K562 (cell line): Measurements from ENCODE around the gene ZBTB49. TPM values are rescaled to one million over a fixed set of nuclear protein-coding genes. Genes with fewer than 3 reads are reported as not detected.

Source experiments
- ATAC-seq: fragments of 200-7000 bp; cut with Tn5 transposase; 3 replicates; pipeline ENCODE4 v1.9.1; 2020; ENCODE audit warnings: moderate library complexity
- BruUV-seq: library from RNA; stranded (reverse); fragments of 400-500 nt; replicated peaks from 2 replicates; lab custom pipeline; 2021; lab: Mats Ljungman, UMichigan
- CTCF ChIA-PET: fragments of 300-600 bp; formaldehyde crosslinking; extraction: SDS; loops from one replicate; lab custom pipeline; 2021; ENCODE audit warnings: low intra/inter-chr PET ratio; lab: Yijun Ruan, JAX
- POLR2A ChIA-PET: fragments of 300-600, 350-650 bp; sonication (Branson Sonifier 250); formaldehyde crosslinking; extraction: SDS; loops from one replicate; lab custom pipeline; 2021; ENCODE audit warnings: antibody characterized with exemption, inconsistent platforms; lab: Yijun Ruan, JAX
- DNase-seq, 4 experiments: peaks; one replicate each; pipeline versions ENCODE4 v3.0.0 to v3.0.0-alpha.2; 2011 to 2018; ENCODE audit warnings: low spot score in 3 of 4, mixed read lengths in 3 of 4; ENCODE audit errors: extremely low read depth in 1 of 4
- FAIRE-seq: peaks from 2 replicates; lab custom pipeline; 2011; peaks lifted over from hg19 to GRCh38; lab: Jason Lieb, UNC
- H2AFZ ChIP-seq: 2 replicates; pipeline ENCODE4 v1.6.0; 2011; ENCODE audit warnings: low read depth, low read length, control low read depth, inconsistent platforms
- H3K27ac ChIP-seq: fragments of 200-600 bp; 3 replicates; pipeline ENCODE4 v1.8.0; 2011; ENCODE audit warnings: low read depth, mild to moderate bottlenecking, control low read depth, inconsistent platforms, low read length, moderate library complexity, mixed read lengths; ENCODE audit errors: extremely low read depth
- H3K27me3 ChIP-seq, 2 experiments: fragments of 300-600 bp in 1 of 2; 2 replicates in 1 of 2; 3 replicates in 1 of 2; pipeline versions ENCODE4 v1.6.0 to v1.8.0; 2011; ENCODE audit warnings: inconsistent platforms in 2 of 2, low read length in 2 of 2, mild to moderate bottlenecking in 1 of 2, mixed read lengths in 1 of 2, moderate library complexity in 1 of 2; ENCODE audit not compliant: control insufficient read depth in 2 of 2, insufficient read depth in 2 of 2
- H3K36me3 ChIP-seq: fragments of 300-600 bp; 3 replicates; pipeline ENCODE4 v1.8.0; 2011; ENCODE audit warnings: mild to moderate bottlenecking, low read length, inconsistent platforms; ENCODE audit not compliant: control insufficient read depth, insufficient read depth
- H3K4me1 ChIP-seq, 2 experiments: fragments of 200-600 bp in 1 of 2; replicated peaks in 1 of 2; 2 replicates in 1 of 2; 3 replicates in 1 of 2; pipeline versions ENCODE4 v1.5.1 to v1.8.0; 2011; ENCODE audit warnings: inconsistent platforms in 2 of 2, low read length in 2 of 2, mild to moderate bottlenecking in 1 of 2, mixed read lengths in 1 of 2, moderate library complexity in 1 of 2; ENCODE audit not compliant: control insufficient read depth in 2 of 2, insufficient read depth in 2 of 2
- H3K4me2 ChIP-seq: 2 replicates; pipeline ENCODE4 v1.6.1; 2011; ENCODE audit warnings: low read length, control low read depth, inconsistent platforms, mixed read lengths; ENCODE audit not compliant: insufficient read depth
- H3K4me3 ChIP-seq: fragments of 200-600 bp; sonication (generic), shearing (Covaris generic); 2 replicates; pipeline ENCODE4 v1.5.1; 2016; ENCODE audit warnings: control low read depth, inconsistent platforms
- H3K79me2 ChIP-seq: fragments of 200-600 bp; 3 replicates; pipeline ENCODE4 v1.8.0; 2011; ENCODE audit warnings: low read length, inconsistent platforms; ENCODE audit not compliant: control insufficient read depth, insufficient read depth
- H3K9ac ChIP-seq, 2 experiments: 2 replicates each; pipeline versions ENCODE4 v1.6.0 to v1.6.1; 2011; ENCODE audit warnings: low read depth in 2 of 2, low read length in 2 of 2, control low read depth in 1 of 2, inconsistent platforms in 1 of 2, mild to moderate bottlenecking in 1 of 2, mixed read lengths in 1 of 2; ENCODE audit not compliant: insufficient read depth in 1 of 2
- H3K9me1 ChIP-seq: one replicate; pipeline ENCODE4 v1.6.0; 2011; ENCODE audit warnings: inconsistent platforms, mild to moderate bottlenecking, low read length, moderate library complexity; ENCODE audit not compliant: control insufficient read depth, insufficient read depth
- H3K9me3 ChIP-seq: replicated peaks from 2 replicates; pipeline ENCODE4 v1.5.1; 2011; ENCODE audit warnings: low read depth, low read length, inconsistent platforms; ENCODE audit not compliant: control insufficient read depth, insufficient read depth
- H4K20me1 ChIP-seq: replicated peaks from 2 replicates; pipeline ENCODE4 v1.6.1; 2011; ENCODE audit warnings: low read length, inconsistent platforms, mixed read lengths; ENCODE audit not compliant: control insufficient read depth, insufficient read depth
- EP400 ChIP-seq: fragments of 450-650 bp; IDR thresholded peaks from 2 replicates; pipeline ENCODE4 v1.6.1; 2017; ENCODE audit warnings: antibody characterized with exemption, mild to moderate bottlenecking, moderate library complexity
- ETV5 ChIP-seq: sonication (generic); formaldehyde crosslinking; IDR thresholded peaks from 2 replicates; pipeline ENCODE4 v1.4.0; 2020; ENCODE audit warnings: low read depth, mild to moderate bottlenecking, missing genetic modification reagents
- HIVEP1 ChIP-seq: fragments of 250-450 bp; sonication (Bioruptor Pico); IDR thresholded peaks from 2 replicates; pipeline ENCODE4 v1.4.0; 2020; ENCODE audit warnings: mild to moderate bottlenecking
- KDM4B ChIP-seq, 2 experiments: fragments of 450-650 bp in 1 of 2; sonication (generic) in 1 of 2; IDR thresholded peaks; 2 replicates each; pipeline ENCODE4 v1.6.1; 2016 to 2017; ENCODE audit warnings: borderline replicate concordance in 2 of 2, antibody characterized with exemption in 1 of 2, low read depth in 1 of 2, mild to moderate bottlenecking in 1 of 2
- MTA3 ChIP-seq: fragments of 450-650 bp; formaldehyde crosslinking; IDR thresholded peaks from 2 replicates; pipeline ENCODE4 v1.6.1; 2017; ENCODE audit warnings: mild to moderate bottlenecking, borderline replicate concordance
- POLR3A ChIP-seq: IDR thresholded peaks from 2 replicates; pipeline ENCODE4 v1.6.1; 2011; ENCODE audit warnings: borderline replicate concordance, mild to moderate bottlenecking, moderate library complexity; ENCODE audit not compliant: insufficient read length, insufficient read depth; ENCODE audit errors: extremely low read depth
- RAD51 ChIP-seq: fragments of 450-650 bp; IDR thresholded peaks from 2 replicates; pipeline ENCODE4 v1.7.1; 2016; ENCODE audit warnings: low read depth, mild to moderate bottlenecking, borderline replicate concordance
- RUNX1 ChIP-seq: sonication (generic); IDR thresholded peaks from 2 replicates; pipeline ENCODE4 v1.6.1; 2016; ENCODE audit warnings: antibody characterized with exemption, low read depth
- SIN3B ChIP-seq: fragments of 450-650 bp; IDR thresholded peaks from 2 replicates; pipeline ENCODE4 v1.6.1; 2017; ENCODE audit warnings: low read depth, mild to moderate bottlenecking, moderate library complexity
- SIRT6 ChIP-seq: IDR thresholded peaks from one replicate; pipeline ENCODE4 v1.6.1; 2012; ENCODE audit warnings: low read depth, mild to moderate bottlenecking, control low read depth, inconsistent platforms, low read length, moderate library complexity
- SNRNP70 ChIP-seq: fragments of 200-400 bp; formaldehyde crosslinking; optimal IDR thresholded peaks from 2 replicates; pipeline ENCODE3; 2017; ENCODE audit warnings: low read depth, low read length
- STAT6 ChIP-seq: sonication (generic); formaldehyde crosslinking; IDR thresholded peaks from 2 replicates; pipeline ENCODE4 v1.8.1; 2023; ENCODE audit warnings: mild to moderate bottlenecking, missing genetic modification reagents
- TCFL5 ChIP-seq: fragments of 250-450 bp; sonication (Bioruptor Pico); conservative IDR thresholded peaks from 2 replicates; pipeline ENCODE4 v1.6.1; 2021; ENCODE audit warnings: mild to moderate bottlenecking, moderate library complexity, matching md5 sums
- ZNF512 ChIP-seq: IDR thresholded peaks from 2 replicates; pipeline ENCODE4 v1.6.1; 2016; ENCODE audit warnings: missing genetic modification characterization, missing compliant biosample characterization
- ZNF586 ChIP-seq: fragments of 450-650 bp; formaldehyde crosslinking; conservative IDR thresholded peaks from 2 replicates; pipeline ENCODE4 v1.4.0; 2020; ENCODE audit warnings: mild to moderate bottlenecking, moderate library complexity
- ZNF79 ChIP-seq: fragments of 250-450 bp; sonication (Bioruptor Pico); IDR thresholded peaks from 2 replicates; pipeline ENCODE4 v1.4.0; 2020; ENCODE audit warnings: low read depth, mild to moderate bottlenecking, moderate library complexity
- WGBS: fragments of 100-300 bp; shearing (Covaris generic); methylation state at CpG from one replicate; pipeline ENCODE4 v1.1.6; 2016; ENCODE audit warnings: low coverage, mixed read lengths; ENCODE audit not compliant: insufficient coverage; ENCODE audit errors: missing lambda C conversion rate; 5-methylcytosine and 5-hydroxymethylcytosine counted together
- in situ Hi-C: fragments of 300-500 bp; cut with MboI; formaldehyde crosslinking; loops from 4 replicates; pipeline ENCODE4 v1.15.0; 2018; ENCODE audit warnings: inconsistent platforms, mixed read lengths
- intact Hi-C: fragments of 100-400 bp; cut with micrococcal nuclease; formaldehyde crosslinking; loops from 2 replicates; pipeline ENCODE4 v1.14.2; 2022
- polyA plus RNA-seq, 8 experiments: library from polyadenylated mRNA; depleted of rRNA in 4 of 8; stranded (reverse) in 5 of 8; unstranded in 3 of 8; fragments of >200 nt; fragmentation: Nextera tagmentation in 2 of 8; fragmentation: Illumina TruSeq in 1 of 8; extraction: Ambion mirVana in 2 of 8; extraction: Trizol in 1 of 8; gene quantifications; 2 replicates each; pipeline versions ENCODE4 v1.2.1 to v1.2.3, GENCODE V29; 2011 to 2014; ENCODE audit warnings: inconsistent platforms in 1 of 8, missing spikeins in 1 of 8
- total RNA-seq, 7 experiments: library from RNA; depleted of rRNA in 6 of 7; stranded (reverse); fragments of >200 nt in 6 of 7; fragmentation: Illumina TruSeq in 2 of 7; extraction: Trizol in 2 of 7; gene quantifications; 2 replicates each; pipeline versions ENCODE4 v1.2.1 to v1.2.3, GENCODE V29; 2011 to 2021; ENCODE audit warnings: low replicate concordance in 1 of 7

The ZBTB49 gene
- total and polyA plus RNA-seq, 9 of the 15 experiments (the other 6 are each of a cell fraction or from before 2014, with no cell fraction given) = 0.49 to 8.0 (median 4.2) TPM

- no peaks in the 10 kb centered on the region; a peak in 1 of 5 replicates for H3K4me1 ChIP-seq
- intact Hi-C loops (no loop called here), in situ Hi-C loops (no loop called here)
- H2AFZ ChIP-seq = no peak overlapping the region
- no peaks in the 10 kb centered on the region for H4K20me1 ChIP-seq
- H3K9ac ChIP-seq = no peak overlapping the region
- FAIRE-seq (no peak), DNase-seq (no peak), ATAC-seq (no peak)
- H3K9me1 ChIP-seq = no peaks in the 10 kb centered on the region
- no peak for TF ChIP-seq MTA3
- no peak for TF ChIP-seq ETV5 (CRISPR knock-in tag)
- TF ChIP-seq ZNF512 (tag) = no peak
- TF ChIP-seq ZNF586 = no peak
- TF ChIP-seq ZNF79 (CRISPR knock-in tag) = no peak
- no peak for TF ChIP-seq SIRT6
- no peak for TF ChIP-seq HIVEP1
- TF ChIP-seq RAD51 = no peak
- no peak for TF ChIP-seq EP400
- no peak for TF ChIP-seq KDM4B (IDR thresholded peaks at IDR 0.05; ENCODE audit: borderline replicate concordance in 2 of 2, low read depth in 1 of 2)
- TF ChIP-seq SNRNP70 = no peak
- no peak for TF ChIP-seq STAT6 (CRISPR knock-in tag)
- no peak for TF ChIP-seq RUNX1
- TF ChIP-seq POLR3A = no peak
- no peak for TF ChIP-seq SIN3B
- no peak for TF ChIP-seq TCFL5 (CRISPR knock-in tag)
- H3K79me2 ChIP-seq = no peaks in the 10 kb centered on the region
- H3K27me3 ChIP-seq = peaks cover 31 to 55% of the 10 kb centered on the region in 2 experiments
- no peak overlapping the region for H3K27ac ChIP-seq
- BruUV-seq = no TSS peak
- no peaks in the 10 kb centered on the region for H3K36me3 ChIP-seq
- POLR2A ChIA-PET = no interaction called here
- H3K4me3 ChIP-seq = no peak overlapping the region
- no peaks in the 10 kb centered on the region for H3K9me3 ChIP-seq
- no peak overlapping the region for H3K4me2 ChIP-seq
- CTCF ChIA-PET = no interaction called here
- under 1% methylated on average over 15 of the region's 16 CpGs for WGBS
Observed at GRCh38 chr4:4362991-4363697, 73.1 kb downstream of the ZBTB49 start.
